HG03457 (cell line): ENCODE data around the gene PYHIN1.

ENCODE experiments used
- ATAC-seq: cut with Tn5 transposase; IDR thresholded peaks from one replicate; pipeline ENCODE4 v1.9.1; 2021; ENCODE audit warnings: moderate number of reproducible peaks; ENCODE audit not compliant: unreplicated experiment

Gene PYHIN1

GRCh38 chr1:159011751-159012150 is 80.4 kb downstream of the PYHIN1 start:
- ATAC-seq: no peak

DNA sequence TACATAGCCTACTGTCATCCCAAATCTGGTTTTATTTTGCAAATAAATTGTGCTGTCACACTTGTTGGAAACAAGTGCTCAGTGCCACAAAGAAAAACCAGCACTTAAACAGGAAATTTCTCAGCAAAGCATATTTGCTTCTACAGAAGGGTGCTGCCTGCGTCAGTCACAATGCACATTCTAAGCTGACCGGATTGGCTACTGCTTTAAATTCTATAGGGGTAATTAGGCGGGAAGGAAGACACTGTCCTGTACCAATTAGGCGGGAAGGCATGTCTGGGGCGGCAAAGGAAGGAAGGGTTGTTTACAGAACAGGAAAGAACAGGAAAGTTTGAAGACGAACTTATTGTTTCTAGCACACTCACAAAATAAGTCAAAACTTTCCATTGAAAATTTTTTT is 81.1 kb downstream of the PYHIN1 start:
- ATAC-seq: no peak

- ATAC-seq: no peak
Observed at GRCh38 chr1:159014003-159014571, 82.7 kb downstream of the PYHIN1 start.

GRCh38 chr1:159014851-159015250 is 83.5 kb downstream of the PYHIN1 start:
- ATAC-seq: no peak

DNA sequence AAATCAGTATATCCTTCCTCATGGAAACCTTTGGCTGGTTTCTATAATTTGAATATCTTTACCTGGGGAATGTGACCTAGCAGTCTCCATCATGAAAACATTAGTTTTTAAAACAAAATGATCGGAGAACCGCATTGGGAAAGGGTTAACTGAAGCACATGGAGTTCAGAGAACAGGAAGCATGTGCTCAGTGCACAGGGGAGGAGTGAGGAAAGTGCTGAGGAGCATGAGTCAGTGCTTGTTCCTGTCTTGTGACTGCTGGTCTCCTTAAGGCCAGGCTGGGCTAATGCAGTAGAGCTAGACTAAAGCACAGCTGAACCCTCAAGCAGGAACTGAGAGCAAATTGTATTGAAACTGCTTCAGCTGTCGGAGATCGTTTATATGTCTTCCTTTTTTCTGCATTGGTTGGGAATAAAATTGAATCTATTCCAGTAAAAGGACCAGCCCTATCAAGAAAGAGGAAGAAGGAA is 84.1 kb downstream of the PYHIN1 start:
- peak; percentile 83 for ATAC-seq

- ATAC-seq: no peak
Observed at GRCh38 chr1:159023723-159024122, 92.4 kb downstream of the PYHIN1 start.

DNA sequence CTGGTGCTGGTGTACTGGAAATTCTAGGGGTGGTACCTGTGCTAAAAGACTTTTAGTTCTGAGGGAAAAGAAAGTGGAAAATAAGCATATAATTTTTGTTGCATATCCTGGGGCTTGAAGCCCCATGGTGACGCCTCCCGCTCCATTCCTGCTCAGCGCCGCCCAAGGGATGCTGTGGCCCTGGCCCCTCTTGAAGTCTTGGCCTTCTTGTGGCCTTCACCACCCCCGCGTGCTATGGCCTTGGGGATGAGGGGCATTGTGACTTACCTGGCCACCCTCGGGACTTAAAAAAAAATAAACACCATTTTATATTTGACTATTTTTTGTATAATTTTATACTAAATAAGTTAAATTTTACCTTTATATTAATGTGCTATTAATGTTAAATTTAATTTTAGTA is 93.7 kb downstream of the PYHIN1 start:
- no peak for ATAC-seq
